ENCODE results near the gene ZSWIM8. TPM values are rescaled to one million over a fixed set of nuclear protein-coding genes. Genes with fewer than 3 reads are reported as not detected.

ZSWIM8 gene
- total RNA-seq, 1 donor from 2014 or later, result 102 TPM

DNA sequence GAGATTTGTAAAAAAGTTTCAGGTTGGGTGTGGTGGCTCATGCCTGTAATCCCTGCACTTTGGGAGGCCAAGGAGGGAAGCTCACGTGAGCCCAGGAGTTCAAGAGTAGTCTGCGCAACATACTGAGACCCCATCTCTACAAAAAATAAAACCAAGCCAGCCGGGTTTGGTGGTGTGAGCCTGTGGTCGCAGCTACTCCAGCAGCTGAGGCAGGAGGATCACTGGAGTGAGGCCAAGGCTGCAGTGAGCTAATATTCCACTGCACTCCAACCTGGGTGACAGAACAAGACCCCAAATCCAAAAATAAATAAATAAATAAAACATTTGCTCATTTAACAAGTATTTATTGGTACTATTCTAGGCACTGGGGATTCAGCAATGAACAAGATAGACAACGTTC lies 5.1 kb upstream of the ZSWIM8 start:
- DNase-seq (ENCODE audit: low spot score), result no peak
- Mint-ChIP-seq H3K4me1 (ENCODE audit: low read depth) (peaks cover 49% of the 10 kb centered on the region), H3K27me3 (ENCODE audit: low read depth) (no peaks in the 10 kb centered on the region), H3K27ac (ENCODE audit: unreplicated experiment) (peak overlapping the region; percentile 84), H3K9me3 (ENCODE audit: low read depth) (no peaks in the 10 kb centered on the region), H3K36me3 (ENCODE audit: low read depth) (peaks cover 8% of the 10 kb centered on the region), H3K4me3 (ENCODE audit: unreplicated experiment) (peak overlapping the region; percentile 98)
- TF ChIP-seq, protein P1, sequence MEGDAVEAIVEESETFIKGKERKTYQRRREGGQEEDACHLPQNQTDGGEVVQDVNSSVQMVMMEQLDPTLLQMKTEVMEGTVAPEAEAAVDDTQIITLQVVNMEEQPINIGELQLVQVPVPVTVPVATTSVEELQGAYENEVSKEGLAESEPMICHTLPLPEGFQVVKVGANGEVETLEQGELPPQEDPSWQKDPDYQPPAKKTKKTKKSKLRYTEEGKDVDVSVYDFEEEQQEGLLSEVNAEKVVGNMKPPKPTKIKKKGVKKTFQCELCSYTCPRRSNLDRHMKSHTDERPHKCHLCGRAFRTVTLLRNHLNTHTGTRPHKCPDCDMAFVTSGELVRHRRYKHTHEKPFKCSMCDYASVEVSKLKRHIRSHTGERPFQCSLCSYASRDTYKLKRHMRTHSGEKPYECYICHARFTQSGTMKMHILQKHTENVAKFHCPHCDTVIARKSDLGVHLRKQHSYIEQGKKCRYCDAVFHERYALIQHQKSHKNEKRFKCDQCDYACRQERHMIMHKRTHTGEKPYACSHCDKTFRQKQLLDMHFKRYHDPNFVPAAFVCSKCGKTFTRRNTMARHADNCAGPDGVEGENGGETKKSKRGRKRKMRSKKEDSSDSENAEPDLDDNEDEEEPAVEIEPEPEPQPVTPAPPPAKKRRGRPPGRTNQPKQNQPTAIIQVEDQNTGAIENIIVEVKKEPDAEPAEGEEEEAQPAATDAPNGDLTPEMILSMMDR (IDR thresholded peaks at IDR 0.05), result no peak

- Mint-ChIP-seq H3K4me3 (ENCODE audit: unreplicated experiment) (peak overlapping the region; percentile 98), H3K9me3 (ENCODE audit: low read depth) (no peaks in the 10 kb centered on the region), H3K27me3 (ENCODE audit: low read depth) (no peaks in the 10 kb centered on the region), H3K4me1 (ENCODE audit: low read depth) (peaks cover 44% of the 10 kb centered on the region), H3K36me3 (ENCODE audit: low read depth) (peaks cover 8% of the 10 kb centered on the region), H3K27ac (ENCODE audit: unreplicated experiment) (peak overlapping the region; percentile 99)
- DNase-seq (ENCODE audit: low spot score), result no peak
- TF ChIP-seq, protein P1 (IDR thresholded peaks at IDR 0.05), result no peak
Observed at GRCh38 chr10:73780966-73781365, 4.4 kb upstream of the ZSWIM8 start.

- peaks cover 50% of the 10 kb centered on the region for H3K4me1 Mint-ChIP-seq (ENCODE audit: low read depth)
Observed at GRCh38 chr10:73781548-73781878, 3.9 kb upstream of the ZSWIM8 start.

GRCh38 chr10:73781879-73782748 lies 3.3 kb upstream of the ZSWIM8 start, which contains the start of gene CHCHD1:
CHCHD1 (plus strand) TSS chr10:73782048; CDS start chr10:73782076, 28 bp downstream.
- Mint-ChIP-seq H3K27ac (ENCODE audit: unreplicated experiment) (peak within 1 kb of the TSS; percentile 99), H3K4me1 (ENCODE audit: low read depth) (peaks cover 52% of the 10 kb centered on the region), H3K27me3 (ENCODE audit: low read depth) (no peaks in the 10 kb centered on the region), H3K9me3 (ENCODE audit: low read depth) (no peaks in the 10 kb centered on the region), H3K36me3 (ENCODE audit: low read depth) (peaks cover 6% of the 10 kb centered on the region), H3K4me3 (ENCODE audit: unreplicated experiment) (peak within 1 kb of the TSS; percentile 98)
- TF ChIP-seq, protein P1 (IDR thresholded peaks at IDR 0.05), result peak; percentile 14
- peak; percentile 99 for DNase-seq (ENCODE audit: low spot score)

More at GRCh38 chr10:73781548-73781878, 3.9 kb upstream of the ZSWIM8 start:
- no peaks in the 10 kb centered on the region for H3K9me3 Mint-ChIP-seq (ENCODE audit: low read depth)
- TF ChIP-seq, protein P1 (IDR thresholded peaks at IDR 0.05), result no peak
- H3K27me3 Mint-ChIP-seq (ENCODE audit: low read depth), result no peaks in the 10 kb centered on the region
- DNase-seq (ENCODE audit: low spot score), result no peak
- H3K4me3 Mint-ChIP-seq (ENCODE audit: unreplicated experiment), result peak overlapping the region; percentile 98
- H3K36me3 Mint-ChIP-seq (ENCODE audit: low read depth), result peaks cover 8% of the 10 kb centered on the region
- peak overlapping the region; percentile 99 for H3K27ac Mint-ChIP-seq (ENCODE audit: unreplicated experiment)

DNA sequence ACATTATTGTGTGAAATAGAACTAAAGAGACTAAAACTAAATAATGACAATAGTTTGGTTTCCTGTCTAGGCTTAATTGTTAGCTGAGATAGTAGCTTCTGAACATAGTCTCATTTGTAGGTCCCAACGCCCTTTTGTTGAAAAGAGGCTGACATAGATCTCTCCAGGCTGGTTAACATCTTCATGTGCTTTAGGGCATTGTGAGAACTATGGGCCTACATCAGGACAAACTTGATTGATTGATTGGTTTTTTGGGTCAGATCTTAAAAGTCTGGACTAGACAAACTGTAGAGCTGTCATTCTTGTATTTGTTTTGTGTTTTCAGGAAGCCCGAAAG lies 2.7 kb upstream of the ZSWIM8 start:
- Mint-ChIP-seq H3K4me1 (ENCODE audit: low read depth) (peaks cover 57% of the 10 kb centered on the region), H3K27me3 (ENCODE audit: low read depth) (no peaks in the 10 kb centered on the region), H3K9me3 (ENCODE audit: low read depth) (no peaks in the 10 kb centered on the region), H3K27ac (ENCODE audit: unreplicated experiment) (peak overlapping the region; percentile 99), H3K4me3 (ENCODE audit: unreplicated experiment) (peak overlapping the region; percentile 98), H3K36me3 (ENCODE audit: low read depth) (peaks cover 6% of the 10 kb centered on the region)
- TF ChIP-seq, protein P1 (IDR thresholded peaks at IDR 0.05), result no peak
- no peak for DNase-seq (ENCODE audit: low spot score)

All from chondrocyte (in vitro differentiated cells).